T-cell (primary cell): ENCODE measurements around the gene KRTAP1-1. TPM values are rescaled to one million over a fixed set of nuclear protein-coding genes. Genes with fewer than 3 reads are reported as not detected.
"Not testable (repeated sequence)": the region's sequence is repeated elsewhere in the genome, so short reads cannot be mapped to it uniquely, and the experiment has no call there.

Experiments used
- ATAC-seq, 4 experiments: fragments of 200-7000 bp in 3 of 4; fragments of 150-1000 bp in 1 of 4; cut with Tn5 transposase; replicated peaks in 1 of 4; 1 replicate in 3 of 4; 2 replicates in 1 of 4; pipeline ENCODE4 v1.10.0; 2021; ENCODE audit warnings: moderate library complexity in 3 of 4, mild to moderate bottlenecking in 2 of 4, moderate number of reproducible peaks in 1 of 4
- CTCF ChIA-PET, 2 donors: fragments of 300-600 bp; sonication (Branson Sonifier 250); formaldehyde crosslinking; loops; one replicate each; lab custom pipeline; 2022; ENCODE audit warnings: antibody characterized with exemption in 2 of 2; lab: Charles Lee
- POLR2A ChIA-PET, 2 donors: fragments of 300-600 bp; sonication (Branson Sonifier 250); formaldehyde crosslinking; loops; one replicate each; lab custom pipeline; 2022; ENCODE audit warnings: antibody characterized with exemption in 2 of 2; lab: Charles Lee
- DNase-seq, 35 experiments: peaks; one replicate each; pipeline versions ENCODE4 v3.0.0 to v3.0.0-alpha.2; 2013 to 2023
- H3K27ac ChIP-seq: one replicate; pipeline ENCODE4 v1.5.1; 2013; ENCODE audit warnings: low read length
- H3K27me3 ChIP-seq, 2 experiments: replicated peaks in 1 of 2; 1 replicate in 1 of 2; 2 replicates in 1 of 2; pipeline versions ENCODE4 v1.6.1 to v1.7.0; 2013; ENCODE audit warnings: low read length in 1 of 2, mixed read lengths in 1 of 2; ENCODE audit not compliant: control insufficient read depth in 2 of 2, insufficient read depth in 2 of 2; ENCODE audit errors: extremely low read depth in 1 of 2
- H3K36me3 ChIP-seq, 2 donors: 1 replicate in 1 of 2; 2 replicates in 1 of 2; pipeline versions ENCODE4 v1.6.1 to v1.7.0; 2013; ENCODE audit warnings: low read length in 1 of 2; ENCODE audit not compliant: control insufficient read depth in 2 of 2, insufficient read depth in 1 of 2; ENCODE audit errors: extremely low read depth in 1 of 2
- H3K4me1 ChIP-seq, 2 experiments: 1 replicate in 1 of 2; 2 replicates in 1 of 2; pipeline versions ENCODE4 v1.6.1 to v1.7.0; 2013; ENCODE audit warnings: low read length in 2 of 2, mixed read lengths in 1 of 2; ENCODE audit not compliant: insufficient read depth in 2 of 2, control insufficient read depth in 1 of 2; ENCODE audit errors: extremely low read depth in 1 of 2
- H3K4me3 ChIP-seq, 2 donors: 1 replicate in 1 of 2; 2 replicates in 1 of 2; pipeline versions ENCODE4 v1.5.1 to v1.7.0; 2013; ENCODE audit warnings: mild to moderate bottlenecking in 2 of 2, low read length in 1 of 2, moderate library complexity in 1 of 2; ENCODE audit not compliant: control insufficient read depth in 1 of 2; ENCODE audit errors: extremely low read depth in 1 of 2
- H3K9me3 ChIP-seq: 2 replicates; pipeline ENCODE4 v1.7.0; 2013
- H3K27ac Mint-ChIP-seq, 2 donors: one replicate each; pipeline ENCODE4 v1.8.0; 2020 to 2021; ENCODE audit warnings: mild to moderate bottlenecking in 2 of 2, mixed read lengths in 2 of 2
- H3K27me3 Mint-ChIP-seq, 2 donors: one replicate each; pipeline ENCODE4 v1.8.0; 2021 to 2022; ENCODE audit warnings: mixed read lengths in 2 of 2
- H3K36me3 Mint-ChIP-seq: one replicate; pipeline ENCODE4 v1.8.0; 2021; ENCODE audit warnings: mixed read lengths
- H3K4me1 Mint-ChIP-seq, 3 donors: one replicate each; pipeline ENCODE4 v1.8.0; 2020 to 2022; ENCODE audit warnings: mixed read lengths in 3 of 3, mild to moderate bottlenecking in 1 of 3
- H3K4me3 Mint-ChIP-seq, 3 donors: one replicate each; pipeline ENCODE4 v1.8.0; 2020 to 2022; ENCODE audit warnings: mild to moderate bottlenecking in 3 of 3, mixed read lengths in 3 of 3, moderate library complexity in 3 of 3
- H3K9me3 Mint-ChIP-seq, 3 donors: one replicate each; pipeline ENCODE4 v1.8.0; 2020 to 2022; ENCODE audit warnings: mixed read lengths in 3 of 3
- WGBS: methylation state at CpG from one replicate; pipeline ENCODE4 v1.1.5; 2013; ENCODE audit warnings: missing lambda C conversion rate; ENCODE audit not compliant: insufficient coverage; 5-methylcytosine and 5-hydroxymethylcytosine counted together
- total RNA-seq, 35 experiments: library from RNA in 6 of 35; stranded (reverse) in 6 of 35; fragments of 120-200 nt in 1 of 35; gene quantifications; one replicate each; pipeline versions ENCODE4 v1.2.1 to v1.2.4 and lab custom pipeline; 2013 to 2026

Gene KRTAP1-1
- total RNA-seq (not detected), total RNA-seq (lab: John Stamatoyannopoulos, UW) (0 reads per million in 29 experiments)
- total RNA-seq (2013) = not detected

GRCh38 chr17:41040783-41041571 lies at the start of gene KRTAP1-1:
TSS of gene KRTAP1-1 (minus strand) at chr17:41041450. CDS start at chr17:41041397, 53 bp downstream.
- WGBS = 89% methylated on average over 10 of the region's 14 CpGs
- H3K27me3 ChIP-seq = not testable (repeated sequence)

GRCh38 chr17:41088760-41089352 lies 47.6 kb upstream of the KRTAP1-1 start:
- H3K27ac ChIP-seq, H3K4me3 Mint-ChIP-seq, H3K4me1 ChIP-seq, H3K27ac Mint-ChIP-seq, H3K36me3 Mint-ChIP-seq, H3K36me3 ChIP-seq, H3K9me3 ChIP-seq, H3K27me3 Mint-ChIP-seq, DNase-seq, CTCF ChIA-PET, H3K9me3 Mint-ChIP-seq, POLR2A ChIA-PET, H3K4me3 ChIP-seq, H3K4me1 Mint-ChIP-seq, H3K27me3 ChIP-seq, ATAC-seq: not testable (repeated sequence)
- 0% methylated on average over 1 of the region's 4 CpGs for WGBS

More at GRCh38 chr17:41040783-41041571, at the start of gene KRTAP1-1:
- H3K4me3 Mint-ChIP-seq, H3K36me3 Mint-ChIP-seq, H3K27ac ChIP-seq, DNase-seq, H3K4me3 ChIP-seq, H3K9me3 Mint-ChIP-seq, H3K27ac Mint-ChIP-seq, H3K4me1 ChIP-seq, H3K9me3 ChIP-seq, H3K4me1 Mint-ChIP-seq, H3K36me3 ChIP-seq, ATAC-seq, POLR2A ChIA-PET, CTCF ChIA-PET: not testable (repeated sequence)
- peaks cover 22 to 23% of the 10 kb centered on the region in 2 donors for H3K27me3 Mint-ChIP-seq

- POLR2A ChIA-PET, H3K9me3 Mint-ChIP-seq, H3K9me3 ChIP-seq, H3K4me3 ChIP-seq, ATAC-seq, H3K27ac ChIP-seq, DNase-seq, H3K36me3 Mint-ChIP-seq, H3K36me3 ChIP-seq, H3K4me1 Mint-ChIP-seq, H3K27me3 ChIP-seq, H3K4me3 Mint-ChIP-seq, H3K4me1 ChIP-seq: not testable (repeated sequence)
- WGBS = 84% methylated on average over 10 of the region's 14 CpGs
- Mint-ChIP-seq H3K27me3 (peaks cover 7 to 17% of the 10 kb centered on the region in 2 donors), H3K27ac (peak within 1 kb of the TSS in 1 of 2 donors; percentile 66)
- CTCF ChIA-PET = interaction anchor here (0.6 kb wide), 2 partner anchors 59 to 163 kb away, joined by 3 read pairs; no protein-coding TSS in a partner anchor
Measured at GRCh38 chr17:41084100-41084856, 43.0 kb upstream of the KRTAP1-1 start, which contains the start of gene KRTAP4-7. TSS of gene KRTAP4-7 (plus strand) at chr17:41084150. CDS start at chr17:41084207, 57 bp downstream.

- H3K27me3 ChIP-seq, H3K9me3 Mint-ChIP-seq, H3K27ac Mint-ChIP-seq, H3K36me3 Mint-ChIP-seq, POLR2A ChIA-PET, H3K9me3 ChIP-seq, H3K4me1 ChIP-seq, DNase-seq, CTCF ChIA-PET, H3K36me3 ChIP-seq, H3K4me3 Mint-ChIP-seq, H3K4me3 ChIP-seq, H3K4me1 Mint-ChIP-seq, H3K27ac ChIP-seq, ATAC-seq: not testable (repeated sequence)
- peaks cover 7 to 17% of the 10 kb centered on the region in 2 donors for H3K27me3 Mint-ChIP-seq
- WGBS = no CpG with 5 or more reads among the region's 2 CpGs
Measured at GRCh38 chr17:41083427-41083826, 42.2 kb upstream of the KRTAP1-1 start.

GRCh38 chr17:41082626-41083025 lies 41.4 kb upstream of the KRTAP1-1 start:
- no peaks in the 10 kb centered on the region for H3K4me1 Mint-ChIP-seq
- DNase-seq = no peak
- Histone ChIP-seq H3K9me3 (no peaks in the 10 kb centered on the region), H3K27ac (no peak overlapping the region), H3K27me3 (peaks cover 2 to 3% of the 10 kb centered on the region in 2 experiments), H3K36me3 (no peaks in the 10 kb centered on the region), H3K4me1 (no peaks in the 10 kb centered on the region), H3K4me3 (no peak overlapping the region)
- H3K4me3 Mint-ChIP-seq = no peak overlapping the region
- ChIA-PET POLR2A (interaction anchor here (0.6 kb wide), 2 partner anchors 16 to 718 kb away, joined by 3 to 17 read pairs; no protein-coding TSS in a partner anchor), CTCF (no interaction called here)
- no peak overlapping the region for H3K27ac Mint-ChIP-seq
- 57% methylated on average over 1 of the region's 4 CpGs for WGBS
- ATAC-seq = no peak
- H3K9me3 Mint-ChIP-seq = no peaks in the 10 kb centered on the region
- H3K27me3 Mint-ChIP-seq = peaks cover 7 to 16% of the 10 kb centered on the region in 2 donors
- H3K36me3 Mint-ChIP-seq = no peaks in the 10 kb centered on the region

GRCh38 chr17:41076788-41077187 lies 35.5 kb upstream of the KRTAP1-1 start:
- Histone ChIP-seq H3K27me3 (peaks cover 0 to 2% of the 10 kb centered on the region in 2 experiments), H3K4me3 (no peak overlapping the region), H3K4me1 (no peaks in the 10 kb centered on the region), H3K36me3 (no peaks in the 10 kb centered on the region), H3K27ac (no peak overlapping the region), H3K9me3 (no peaks in the 10 kb centered on the region)
- Mint-ChIP-seq H3K36me3 (no peaks in the 10 kb centered on the region), H3K27ac (no peak overlapping the region), H3K9me3 (no peaks in the 10 kb centered on the region), H3K27me3 (peaks cover 19 to 22% of the 10 kb centered on the region in 2 donors), H3K4me3 (no peak overlapping the region), H3K4me1 (no peaks in the 10 kb centered on the region)
- POLR2A ChIA-PET = no interaction called here
- DNase-seq (no peak), ATAC-seq (no peak)
- CTCF ChIA-PET = no interaction called here
